IMR-90 (cell line): ENCODE measurements around the gene TBC1D3B. TPM values are rescaled to one million over a fixed set of nuclear protein-coding genes. Genes with fewer than 3 reads are reported as not detected.

Experiments used
- polyA plus RNA-seq, 3 experiments: library from polyadenylated mRNA; depleted of rRNA; stranded (reverse); fragments of >200 nt; gene quantifications; 2 replicates each; pipeline ENCODE4 v1.2.3, GENCODE V29; 2012; ENCODE audit warnings: low replicate concordance in 1 of 3
- total RNA-seq: library from RNA; depleted of rRNA; stranded (reverse); fragments of >200 nt; gene quantifications from 2 replicates; pipeline ENCODE4 v1.2.3, GENCODE V29; 2012; rRNA removed

Gene TBC1D3B
- total and polyA plus RNA-seq, 2 of the 4 experiments (the other 2 are of a cell fraction) = 0.94 TPM; not detected in 1

Other genes with a start within 250 kb of the TBC1D3B start
- 0.18 TPM in 1 of 2 replicates, not detected in the other for gene RDM1, start 245.9 kb downstream of the TBC1D3B start, total RNA-seq
- gene RDM1, start 245.9 kb downstream of the TBC1D3B start, polyA plus RNA-seq (2012; rRNA removed) = not detected in 2 replicates
- gene LYZL6, start 232.9 kb downstream of the TBC1D3B start, total RNA-seq = not detected in 2 replicates
- gene LYZL6, start 232.9 kb downstream of the TBC1D3B start, polyA plus RNA-seq (2012; rRNA removed) = not detected in 2 replicates
- not detected in 2 replicates for gene CCL16, start 195.1 kb downstream of the TBC1D3B start, total RNA-seq
- not detected in 2 replicates for gene CCL16, start 195.1 kb downstream of the TBC1D3B start, polyA plus RNA-seq (2012; rRNA removed)
- gene CCL14, start 189.9 kb downstream of the TBC1D3B start, total RNA-seq = not detected in 2 replicates
- gene CCL14, start 189.9 kb downstream of the TBC1D3B start, polyA plus RNA-seq (2012; rRNA removed) = not detected in 2 replicates
- gene CCL15, start 175.1 kb downstream of the TBC1D3B start, total RNA-seq = not detected in 2 replicates
- gene CCL15, start 175.1 kb downstream of the TBC1D3B start, polyA plus RNA-seq (2012; rRNA removed) = not detected in 2 replicates
- gene CCL23, start 158.7 kb downstream of the TBC1D3B start, total RNA-seq = not detected in 2 replicates
- gene CCL23, start 158.7 kb downstream of the TBC1D3B start, polyA plus RNA-seq (2012; rRNA removed) = not detected in 2 replicates
- gene CCL18, start 112.4 kb downstream of the TBC1D3B start, total RNA-seq = not detected in 2 replicates
- not detected in 2 replicates for gene CCL18, start 112.4 kb downstream of the TBC1D3B start, polyA plus RNA-seq (2012; rRNA removed)
- not detected in 2 replicates for gene CCL3, start 86.5 kb downstream of the TBC1D3B start, total RNA-seq
- not detected in 2 replicates for gene CCL3, start 86.5 kb downstream of the TBC1D3B start, polyA plus RNA-seq (2012; rRNA removed)
- gene CCL4, start 72.8 kb downstream of the TBC1D3B start, total RNA-seq = not detected in 2 replicates
- not detected in 2 replicates for gene CCL4, start 72.8 kb downstream of the TBC1D3B start, polyA plus RNA-seq (2012; rRNA removed)
- not detected in 2 replicates for gene CCL3L1, start 20.1 kb upstream of the TBC1D3B start, total RNA-seq
- not detected in 2 replicates for gene CCL3L1, start 20.1 kb upstream of the TBC1D3B start, polyA plus RNA-seq (2012; rRNA removed)
- gene CCL4L2, start 34.4 kb upstream of the TBC1D3B start, total RNA-seq = not detected in 2 replicates
- not detected in 2 replicates for gene CCL4L2, start 34.4 kb upstream of the TBC1D3B start, polyA plus RNA-seq (2012; rRNA removed)
- not detected in 2 replicates for gene TBC1D3I, start 87.9 kb upstream of the TBC1D3B start, total RNA-seq
- gene TBC1D3I, start 87.9 kb upstream of the TBC1D3B start, polyA plus RNA-seq (2012; rRNA removed) = 0.07 TPM in 1 of 2 replicates, not detected in the other
- not detected in 2 replicates for gene TBC1D3G, start 147.2 kb upstream of the TBC1D3B start, total RNA-seq
- gene TBC1D3G, start 147.2 kb upstream of the TBC1D3B start, polyA plus RNA-seq (2012; rRNA removed) = not detected in 2 replicates
- gene TBC1D3H, start 211.8 kb upstream of the TBC1D3B start, total RNA-seq = not detected in 2 replicates
- not detected in 2 replicates for gene TBC1D3H, start 211.8 kb upstream of the TBC1D3B start, polyA plus RNA-seq (2012; rRNA removed)